Vagina (tissue), 2 donors: ENCODE results near the gene ALPG. TPM values are rescaled to one million over a fixed set of nuclear protein-coding genes. Genes with fewer than 3 reads are reported as not detected.
"Not testable (repeated sequence)": the region's sequence is repeated elsewhere in the genome, so short reads cannot be mapped to it uniquely, and the experiment has no call there.

Source experiments
- DNase-seq, 2 donors: peaks; one replicate each; pipeline ENCODE4 v3.0.0-alpha.2; 2017; ENCODE audit errors: extremely low spot score in 2 of 2
- H3K27ac ChIP-seq: fragments of 200-600 bp; sonication (generic); one replicate; pipeline ENCODE4 v1.5.1; 2019
- H3K27me3 ChIP-seq: fragments of 200-600 bp; sonication (generic); one replicate; pipeline ENCODE4 v1.5.1; 2019
- H3K36me3 ChIP-seq, 2 donors: fragments of 200-600 bp; sonication (generic); one replicate each; pipeline ENCODE4 v1.5.1; 2017 to 2019
- H3K4me1 ChIP-seq: fragments of 200-600 bp; sonication (generic); one replicate; pipeline ENCODE4 v1.5.1; 2019
- H3K4me3 ChIP-seq, 2 donors: fragments of 200-600 bp; sonication (generic); 1 replicate in 1 of 2; 2 replicates in 1 of 2; pipeline ENCODE4 v1.5.1; 2016 to 2019
- H3K9me3 ChIP-seq: fragments of 200-600 bp; sonication (generic); one replicate; pipeline ENCODE4 v1.5.1; 2019
- POLR2A ChIP-seq, 2 donors: fragments of 450-650 bp; IDR thresholded peaks; one replicate each; pipeline ENCODE4 v1.6.1; 2017; ENCODE audit warnings: antibody characterized with exemption in 2 of 2, mild to moderate bottlenecking in 2 of 2, moderate library complexity in 2 of 2
- POLR2AphosphoS5 ChIP-seq, 2 donors: sonication (generic); formaldehyde crosslinking; IDR thresholded peaks; one replicate each; pipeline ENCODE4 v1.9.0; 2017; ENCODE audit warnings: antibody characterized with exemption in 2 of 2, mild to moderate bottlenecking in 2 of 2, low read depth in 1 of 2; ENCODE audit not compliant: insufficient read depth in 1 of 2
- intact Hi-C: fragments of 100-400 bp; cut with DNase I; formaldehyde crosslinking; loops from one replicate; pipeline ENCODE4 v1.15.1; 2023
- total RNA-seq: library from RNA; depleted of rRNA; stranded (reverse); fragments of >200 nt; gene quantifications from one replicate; pipeline ENCODE4 v1.2.3, GENCODE V29; 2016
- TF ChIP-seq, protein P1 (sequence below), 3 experiments: fragments of 450-650 bp in 2 of 3; fragments of 200-600 bp in 1 of 3; sonication (generic) in 1 of 3; IDR thresholded peaks; one replicate each; pipeline ENCODE4 v1.5.1; 2017 to 2019; ENCODE audit warnings: antibody characterized with exemption in 3 of 3, mild to moderate bottlenecking in 2 of 3, moderate library complexity in 2 of 3

Gene ALPG
- total RNA-seq, 1 donor from 2014 or later = not detected

DNA sequence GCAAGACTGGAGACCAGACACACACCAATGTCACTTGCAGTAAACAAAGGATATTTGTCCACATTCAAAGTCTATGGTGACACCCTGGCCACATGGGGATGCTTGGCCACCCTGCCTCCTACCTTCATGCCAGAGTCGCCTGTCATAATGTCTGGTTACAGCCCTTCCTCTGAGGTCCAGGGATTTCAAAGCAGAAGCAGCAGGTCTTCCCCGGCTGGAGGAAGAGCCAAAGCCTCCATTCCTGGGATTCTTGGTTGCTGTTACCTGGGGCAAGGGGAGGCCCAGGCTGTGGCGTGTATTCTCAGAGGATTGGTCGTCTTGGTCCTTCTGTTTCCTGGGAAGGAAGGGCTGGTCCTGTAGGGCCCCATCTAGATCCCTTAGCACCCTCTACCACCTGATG lies 30.4 kb upstream of the ALPG start:
- H3K4me1 ChIP-seq = no peaks in the 10 kb centered on the region
- H3K36me3 ChIP-seq = no peaks in the 10 kb centered on the region
- TF ChIP-seq, protein P1, sequence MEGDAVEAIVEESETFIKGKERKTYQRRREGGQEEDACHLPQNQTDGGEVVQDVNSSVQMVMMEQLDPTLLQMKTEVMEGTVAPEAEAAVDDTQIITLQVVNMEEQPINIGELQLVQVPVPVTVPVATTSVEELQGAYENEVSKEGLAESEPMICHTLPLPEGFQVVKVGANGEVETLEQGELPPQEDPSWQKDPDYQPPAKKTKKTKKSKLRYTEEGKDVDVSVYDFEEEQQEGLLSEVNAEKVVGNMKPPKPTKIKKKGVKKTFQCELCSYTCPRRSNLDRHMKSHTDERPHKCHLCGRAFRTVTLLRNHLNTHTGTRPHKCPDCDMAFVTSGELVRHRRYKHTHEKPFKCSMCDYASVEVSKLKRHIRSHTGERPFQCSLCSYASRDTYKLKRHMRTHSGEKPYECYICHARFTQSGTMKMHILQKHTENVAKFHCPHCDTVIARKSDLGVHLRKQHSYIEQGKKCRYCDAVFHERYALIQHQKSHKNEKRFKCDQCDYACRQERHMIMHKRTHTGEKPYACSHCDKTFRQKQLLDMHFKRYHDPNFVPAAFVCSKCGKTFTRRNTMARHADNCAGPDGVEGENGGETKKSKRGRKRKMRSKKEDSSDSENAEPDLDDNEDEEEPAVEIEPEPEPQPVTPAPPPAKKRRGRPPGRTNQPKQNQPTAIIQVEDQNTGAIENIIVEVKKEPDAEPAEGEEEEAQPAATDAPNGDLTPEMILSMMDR (IDR thresholded peaks at IDR 0.05) = no peak
- no peak for DNase-seq
- no peak overlapping the region for H3K4me3 ChIP-seq
- no peak overlapping the region for H3K27ac ChIP-seq
- no peaks in the 10 kb centered on the region for H3K27me3 ChIP-seq
- H3K9me3 ChIP-seq = no peaks in the 10 kb centered on the region
- intact Hi-C loops = no loop called here

- Histone ChIP-seq H3K9me3 (no peaks in the 10 kb centered on the region), H3K27ac (no peak overlapping the region), H3K4me1 (no peaks in the 10 kb centered on the region), H3K27me3 (no peaks in the 10 kb centered on the region), H3K36me3 (no peaks in the 10 kb centered on the region), H3K4me3 (no peak overlapping the region)
- intact Hi-C loops = no loop called here
- no peak for DNase-seq
- TF ChIP-seq POLR2A (IDR thresholded peaks at IDR 0.05) = no peak
- TF ChIP-seq, protein P1 (IDR thresholded peaks at IDR 0.05) = no peak
- no peak for TF ChIP-seq POLR2AphosphoS5 (IDR thresholded peaks at IDR 0.05; ENCODE audit: insufficient read depth in 1 of 2, low read depth in 1 of 2)
These were observed 29.9 kb upstream of the ALPG start for GRCh38 chr2:232376713-232377112.

DNA sequence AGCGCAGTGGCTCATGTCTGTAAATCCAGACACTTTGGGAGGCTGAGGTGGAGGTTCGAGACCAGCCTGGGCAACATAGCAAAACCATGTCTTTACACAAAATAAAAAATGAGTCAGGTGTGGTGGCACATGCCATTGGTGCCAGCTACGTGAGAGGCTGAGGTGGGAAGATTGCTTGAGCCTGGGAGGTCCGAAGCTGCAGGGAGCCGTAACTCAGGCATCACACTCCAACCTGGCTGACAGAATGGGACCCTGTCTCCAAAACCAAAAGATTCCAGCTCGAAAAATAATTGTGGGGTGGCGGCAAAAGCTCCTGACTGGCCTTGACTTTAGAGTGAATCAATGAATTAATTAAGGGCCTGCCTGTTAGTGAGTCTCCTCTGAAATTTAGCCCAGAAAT lies 29.3 kb upstream of the ALPG start:
- Histone ChIP-seq H3K9me3 (no peaks in the 10 kb centered on the region), H3K36me3 (no peaks in the 10 kb centered on the region), H3K4me1 (no peaks in the 10 kb centered on the region), H3K27me3 (no peaks in the 10 kb centered on the region), H3K27ac (no peak overlapping the region), H3K4me3 (no peak overlapping the region)
- DNase-seq = no peak
- TF ChIP-seq POLR2AphosphoS5 (IDR thresholded peaks at IDR 0.05; ENCODE audit: insufficient read depth in 1 of 2, low read depth in 1 of 2) = no peak
- TF ChIP-seq, protein P1 (IDR thresholded peaks at IDR 0.05) = no peak
- no peak for TF ChIP-seq POLR2A (IDR thresholded peaks at IDR 0.05)
- intact Hi-C loops = no loop called here

DNA sequence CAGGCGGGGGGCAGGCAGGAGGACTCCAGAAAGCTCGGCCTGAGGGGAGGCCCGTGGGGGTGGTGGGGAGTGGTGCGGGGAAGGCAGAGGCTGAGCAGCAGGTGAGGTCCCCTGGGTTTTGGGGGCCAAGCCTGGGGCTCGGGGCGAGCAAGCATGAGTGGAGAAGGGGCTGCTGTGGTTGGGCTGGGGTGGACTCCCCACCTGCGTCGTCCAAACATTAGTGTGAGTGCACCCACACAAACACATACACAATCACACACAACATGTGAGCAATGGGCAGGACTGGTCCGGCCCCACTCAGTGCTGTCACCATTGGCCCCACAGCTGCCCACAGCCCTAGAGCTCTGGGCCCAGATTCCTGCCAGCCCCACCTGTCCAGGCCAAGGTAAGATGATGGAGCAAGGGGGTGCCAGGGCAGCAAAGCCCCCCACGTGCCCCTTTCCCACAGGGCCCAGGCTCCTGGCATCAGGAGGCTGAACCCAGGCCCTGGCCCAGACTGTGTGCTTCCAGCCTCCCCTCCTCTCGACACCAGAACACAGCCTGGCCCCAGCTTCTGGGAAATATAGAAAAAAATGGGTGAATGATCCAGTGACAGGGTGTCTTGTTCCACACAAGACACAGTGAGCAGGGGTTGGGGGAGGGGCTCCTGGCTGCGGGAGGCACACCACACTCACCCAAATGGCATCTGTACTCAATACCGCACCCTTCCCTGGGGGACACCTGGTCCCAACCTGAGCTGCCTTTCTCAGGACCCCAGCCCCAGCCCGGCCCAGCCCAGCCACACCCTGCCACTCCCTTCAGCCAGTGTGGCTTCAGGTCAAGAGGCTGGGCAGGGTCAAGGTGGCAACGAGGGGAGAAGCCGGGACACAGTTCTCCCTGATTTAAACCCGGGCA lies 28.6 kb upstream of the ALPG start:
- Histone ChIP-seq H3K4me1 (no peaks in the 10 kb centered on the region), H3K36me3 (no peaks in the 10 kb centered on the region), H3K9me3 (no peaks in the 10 kb centered on the region), H3K27ac (no peak overlapping the region), H3K27me3 (no peaks in the 10 kb centered on the region), H3K4me3 (no peak overlapping the region)
- no peak for TF ChIP-seq POLR2AphosphoS5 (IDR thresholded peaks at IDR 0.05; ENCODE audit: insufficient read depth in 1 of 2, low read depth in 1 of 2)
- intact Hi-C loops = no loop called here
- no peak for DNase-seq

DNA sequence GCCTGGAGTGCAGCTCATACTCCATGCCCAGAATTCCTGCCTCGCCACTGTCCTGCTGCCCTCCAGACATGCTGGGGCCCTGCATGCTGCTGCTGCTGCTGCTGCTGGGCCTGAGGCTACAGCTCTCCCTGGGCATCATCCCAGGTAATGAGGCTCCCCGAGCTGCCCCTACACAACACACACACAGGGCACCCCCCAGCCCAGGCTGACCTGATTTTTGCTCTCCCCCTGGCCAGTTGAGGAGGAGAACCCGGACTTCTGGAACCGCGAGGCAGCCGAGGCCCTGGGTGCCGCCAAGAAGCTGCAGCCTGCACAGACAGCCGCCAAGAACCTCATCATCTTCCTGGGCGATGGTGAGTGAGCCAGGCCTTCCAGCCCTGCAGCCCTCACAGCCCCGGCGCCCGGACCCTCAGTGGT lies 27.9 kb upstream of the ALPG start, which contains the start of gene ALPP:
TSS of gene ALPP (plus strand) at position 17 of the 417 bp plus-strand sequence. CDS start at position 69, 52 bp downstream.
- H3K4me1 ChIP-seq, H3K27me3 ChIP-seq, intact Hi-C loops, DNase-seq, H3K27ac ChIP-seq, H3K36me3 ChIP-seq, H3K4me3 ChIP-seq, H3K9me3 ChIP-seq: not testable (repeated sequence)

DNA sequence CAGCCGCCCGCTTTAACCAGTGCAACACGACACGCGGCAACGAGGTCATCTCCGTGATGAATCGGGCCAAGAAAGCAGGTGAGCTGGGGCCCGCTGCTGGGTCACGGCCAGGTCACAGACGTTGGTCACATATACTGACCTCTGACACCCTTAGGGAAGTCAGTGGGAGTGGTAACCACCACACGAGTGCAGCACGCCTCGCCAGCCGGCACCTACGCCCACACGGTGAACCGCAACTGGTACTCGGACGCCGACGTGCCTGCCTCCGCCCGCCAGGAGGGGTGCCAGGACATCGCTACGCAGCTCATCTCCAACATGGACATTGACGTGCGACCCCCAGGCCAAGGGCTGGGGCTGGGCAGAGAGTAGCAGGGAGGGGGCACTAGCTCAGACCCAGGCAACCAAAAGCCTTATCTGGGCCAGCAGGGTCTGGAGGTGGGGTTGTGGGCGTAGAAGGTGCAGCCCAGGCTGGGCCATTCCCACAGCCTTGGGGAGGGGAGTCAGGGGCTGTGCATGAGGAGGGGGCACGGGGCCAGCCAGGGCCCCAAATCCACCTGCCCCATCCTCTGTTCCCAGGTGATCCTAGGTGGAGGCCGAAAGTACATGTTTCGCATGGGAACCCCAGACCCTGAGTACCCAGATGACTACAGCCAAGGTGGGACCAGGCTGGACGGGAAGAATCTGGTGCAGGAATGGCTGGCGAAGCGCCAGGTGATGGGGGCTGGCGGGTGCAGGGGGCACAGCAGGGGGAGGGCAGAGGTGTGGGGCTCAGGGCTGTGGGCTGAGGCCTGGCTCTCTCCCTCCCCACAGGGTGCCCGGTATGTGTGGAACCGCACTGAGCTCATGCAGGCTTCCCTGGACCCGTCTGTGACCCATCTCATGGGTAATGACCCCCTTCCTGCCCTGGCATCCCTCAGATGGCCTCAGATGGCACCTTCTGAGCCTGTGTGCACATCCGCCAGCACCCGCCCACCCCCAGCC lies 26.7 kb upstream of the ALPG start:
- H3K27me3 ChIP-seq, H3K27ac ChIP-seq, DNase-seq, H3K9me3 ChIP-seq, H3K4me3 ChIP-seq, H3K4me1 ChIP-seq, intact Hi-C loops, H3K36me3 ChIP-seq: not testable (repeated sequence)

- intact Hi-C loops, H3K27me3 ChIP-seq: not testable (repeated sequence)
These were observed 25.2 kb upstream of the ALPG start for GRCh38 chr2:232381204-232382031.

More at GRCh38 chr2:232381204-232382031, 25.2 kb upstream of the ALPG start:
- H3K36me3 ChIP-seq, DNase-seq, H3K4me3 ChIP-seq, H3K9me3 ChIP-seq, H3K27ac ChIP-seq, H3K4me1 ChIP-seq: not testable (repeated sequence)
